PC-3 (cell line): ENCODE data around the gene DLG2.

Experiments
- CTCF ChIP-seq: fragments of 300-600 bp; sonication (generic); conservative IDR thresholded peaks from 2 replicates; pipeline ENCODE4 v1.5.1; 2017; ENCODE audit warnings: antibody characterized with exemption, low read depth, mild to moderate bottlenecking, low read length
- EZH2 ChIP-seq: fragments of 300-600 bp; sonication (generic); IDR thresholded peaks from one replicate; pipeline ENCODE4 v1.6.1; 2017; ENCODE audit warnings: antibody characterized with exemption, mild to moderate bottlenecking, low read length; ENCODE audit not compliant: unreplicated experiment
- EZH2phosphoT487 ChIP-seq: fragments of 300-600 bp; sonication (generic); IDR thresholded peaks from 2 replicates; pipeline ENCODE4 v1.6.1; 2018; ENCODE audit warnings: mild to moderate bottlenecking, antibody characterized with exemption, low read length, borderline replicate concordance

DNA sequence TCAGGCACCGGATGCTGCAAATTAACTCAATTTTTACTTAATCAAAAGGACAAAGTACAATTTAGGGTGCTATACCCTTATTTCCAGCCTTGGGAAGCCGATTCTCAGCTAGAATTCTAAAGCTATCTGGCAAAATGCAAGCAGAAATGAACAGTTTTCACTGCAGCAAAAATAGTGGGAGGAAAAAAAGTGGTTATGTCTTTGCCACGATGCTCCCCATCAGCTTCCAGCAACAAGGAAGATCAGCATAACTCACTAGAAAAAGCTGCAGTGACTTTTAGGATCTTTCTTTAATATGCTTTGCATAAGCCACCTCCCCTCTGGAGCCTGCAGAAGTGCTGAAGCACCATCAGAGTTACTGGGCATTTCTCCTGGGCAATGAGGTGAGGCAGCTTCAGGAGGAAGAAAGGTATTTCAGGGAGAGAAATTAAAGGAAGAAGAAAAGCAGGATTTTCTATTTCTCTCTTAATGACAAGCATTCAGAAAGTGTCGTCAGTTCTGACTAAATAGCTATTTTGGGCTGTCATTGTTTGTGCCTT, 702.9 kb downstream of the DLG2 start:
- no peak for TF ChIP-seq CTCF
- TF ChIP-seq EZH2, result no peak
- TF ChIP-seq EZH2phosphoT487, result no peak
